Stimulated activated CD4-positive, alpha-beta T cell treated with anti-CD3 and anti-CD28 coated beads, Interleukin-4, amount 100 ng/mL, for 24 hours (primary cell): ENCODE data around the gene BHLHE23.
"Not testable (repeated sequence)": the region's sequence is repeated elsewhere in the genome, so short reads cannot be mapped to it uniquely, and the experiment has no call there.

Source experiments
- DNase-seq: peaks from one replicate; pipeline ENCODE4 v3.0.0-alpha.2; 2020

The BHLHE23 gene

GRCh38 chr20:62970307-62971210 is 36.2 kb downstream of the BHLHE23 start:
- no peak for DNase-seq

DNA sequence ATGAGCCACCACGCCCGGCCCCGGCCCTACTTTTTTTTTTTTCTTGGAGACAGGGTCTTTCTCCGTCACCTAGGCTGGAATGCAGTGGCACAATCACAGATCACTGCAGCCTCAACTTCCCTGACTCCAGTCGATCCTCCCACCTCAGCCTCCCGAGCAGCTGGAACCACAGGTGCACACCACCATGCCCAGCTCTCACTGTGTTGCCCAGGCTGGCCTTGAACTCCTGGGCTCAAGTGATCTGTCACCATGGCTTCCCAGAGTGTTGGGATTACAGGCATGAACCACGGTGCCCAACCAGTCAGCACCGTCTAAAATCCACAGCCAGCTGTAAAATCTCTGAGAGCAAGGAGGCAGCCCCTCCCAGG is 36.8 kb downstream of the BHLHE23 start:
- no peak for DNase-seq

GRCh38 chr20:62969179-62969760 is 37.5 kb downstream of the BHLHE23 start:
- DNase-seq = no peak

- DNase-seq = no peak
These were observed 38.2 kb downstream of the BHLHE23 start for GRCh38 chr20:62968378-62969178.

DNA sequence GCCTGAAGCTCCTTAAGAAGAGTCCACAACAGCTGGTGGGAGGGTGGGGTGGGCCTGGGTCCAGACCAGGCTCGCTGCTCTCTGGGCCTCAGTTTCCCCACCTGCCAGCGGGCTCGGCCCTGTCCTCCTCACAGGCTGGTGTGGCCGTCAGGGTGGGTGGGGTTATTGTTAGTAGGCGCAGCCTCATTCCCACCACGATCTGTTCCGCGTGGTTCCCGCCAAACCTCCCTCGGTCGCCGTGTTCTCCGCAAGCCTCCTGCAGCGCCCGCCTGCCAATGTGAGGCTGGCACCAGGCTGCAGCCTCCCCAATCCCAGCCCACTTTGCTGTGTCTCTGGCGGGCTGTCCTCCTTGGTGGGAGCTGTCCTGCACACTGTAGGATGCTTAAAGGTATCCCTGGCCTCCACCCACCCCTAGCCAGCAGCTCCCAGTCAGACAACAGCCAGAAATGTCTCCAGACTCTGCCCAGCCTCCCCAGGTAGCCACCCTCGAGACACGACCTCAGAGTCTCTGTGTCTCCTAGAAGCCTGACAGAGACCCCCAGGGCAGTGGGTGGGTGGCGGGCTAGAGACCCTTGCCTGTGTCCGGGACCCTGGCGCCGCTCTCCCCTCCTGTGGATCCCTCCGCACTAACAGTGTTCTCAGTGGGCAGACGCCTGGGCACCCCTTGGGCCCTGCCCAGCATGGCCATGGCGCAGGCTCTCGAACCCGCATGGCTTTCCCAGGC is 39.0 kb downstream of the BHLHE23 start:
- no peak for DNase-seq

DNA sequence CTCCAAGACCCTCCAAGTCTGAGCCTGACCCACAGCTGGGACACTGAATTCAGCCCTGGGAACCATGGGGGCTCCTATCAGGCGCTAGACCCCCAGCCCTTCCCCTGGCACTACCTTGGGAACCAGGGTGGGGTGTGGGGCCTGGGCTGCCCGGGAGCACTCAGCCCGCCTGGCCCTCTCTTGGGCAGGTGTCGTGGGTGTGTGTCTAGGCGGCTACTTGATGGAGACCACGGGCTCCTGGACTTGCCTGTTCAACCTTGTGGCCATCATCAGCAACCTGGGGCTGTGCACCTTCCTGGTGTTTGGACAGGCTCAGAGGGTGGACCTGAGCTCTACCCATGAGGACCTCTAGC is 39.6 kb downstream of the BHLHE23 start:
- no peak for DNase-seq

- no peak for DNase-seq
These were observed 40.3 kb downstream of the BHLHE23 start for GRCh38 chr20:62966212-62967148.

DNA sequence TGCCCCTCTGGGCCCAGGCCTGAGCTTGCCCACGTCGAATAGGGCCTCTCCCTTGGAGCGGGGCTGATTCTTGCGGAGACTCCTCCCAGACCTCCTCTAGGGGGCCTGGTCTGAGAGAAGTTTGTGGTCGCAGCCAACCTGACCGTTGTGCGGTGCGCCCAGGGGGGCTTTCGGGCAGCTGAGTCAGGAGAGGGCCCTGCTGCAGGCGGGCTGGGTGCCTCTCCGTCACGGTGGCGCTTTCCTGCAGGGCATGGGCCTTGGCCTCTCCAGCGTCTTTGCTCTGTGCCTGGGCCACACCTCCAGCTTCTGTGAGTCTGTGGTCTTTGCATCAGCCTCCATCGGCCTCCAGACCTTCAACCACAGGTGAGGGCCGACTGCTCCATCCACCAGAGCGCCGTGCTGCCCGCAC is 41.4 kb downstream of the BHLHE23 start:
- DNase-seq = no peak

- DNase-seq = no peak
These were observed 42.1 kb downstream of the BHLHE23 start for GRCh38 chr20:62964700-62965099.

DNA sequence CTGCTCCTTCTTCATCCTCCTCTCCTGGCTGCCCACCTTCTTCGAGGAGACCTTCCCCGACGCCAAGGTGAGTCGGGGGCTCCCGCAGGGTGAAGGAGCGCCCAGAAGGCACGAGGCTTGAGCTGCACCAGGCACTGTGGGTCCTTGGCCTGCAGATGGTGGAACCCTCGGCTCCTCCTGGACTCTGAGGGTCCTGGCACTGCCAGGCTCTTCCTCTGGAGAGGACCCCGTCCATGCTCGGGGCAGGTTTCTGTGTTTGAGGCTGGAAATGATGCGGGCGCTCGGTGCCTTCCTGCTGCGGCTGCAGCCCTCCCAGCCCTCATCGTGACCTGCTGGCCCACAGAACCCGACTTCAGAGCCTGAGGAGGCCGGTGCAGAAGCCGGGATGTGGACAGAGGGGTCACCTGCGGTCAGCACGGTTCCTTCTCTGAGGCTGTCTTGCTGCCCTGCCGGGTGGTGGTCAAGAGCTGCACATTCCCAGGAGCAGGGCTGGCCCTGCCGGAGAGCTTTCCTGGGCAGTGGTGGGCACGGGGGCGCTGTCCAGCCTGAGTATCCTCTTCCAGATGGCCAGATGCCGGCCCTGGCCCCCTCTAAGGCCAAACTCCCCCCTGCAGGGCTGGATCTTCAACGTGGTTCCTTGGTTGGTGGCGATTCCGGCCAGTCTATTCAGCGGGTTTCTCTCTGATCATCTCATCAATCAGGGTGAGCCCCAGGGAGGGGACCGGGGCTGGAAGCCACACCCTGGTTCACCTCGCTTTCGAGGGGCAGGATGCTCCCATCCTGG is 43.0 kb downstream of the BHLHE23 start:
- no peak for DNase-seq

DNA sequence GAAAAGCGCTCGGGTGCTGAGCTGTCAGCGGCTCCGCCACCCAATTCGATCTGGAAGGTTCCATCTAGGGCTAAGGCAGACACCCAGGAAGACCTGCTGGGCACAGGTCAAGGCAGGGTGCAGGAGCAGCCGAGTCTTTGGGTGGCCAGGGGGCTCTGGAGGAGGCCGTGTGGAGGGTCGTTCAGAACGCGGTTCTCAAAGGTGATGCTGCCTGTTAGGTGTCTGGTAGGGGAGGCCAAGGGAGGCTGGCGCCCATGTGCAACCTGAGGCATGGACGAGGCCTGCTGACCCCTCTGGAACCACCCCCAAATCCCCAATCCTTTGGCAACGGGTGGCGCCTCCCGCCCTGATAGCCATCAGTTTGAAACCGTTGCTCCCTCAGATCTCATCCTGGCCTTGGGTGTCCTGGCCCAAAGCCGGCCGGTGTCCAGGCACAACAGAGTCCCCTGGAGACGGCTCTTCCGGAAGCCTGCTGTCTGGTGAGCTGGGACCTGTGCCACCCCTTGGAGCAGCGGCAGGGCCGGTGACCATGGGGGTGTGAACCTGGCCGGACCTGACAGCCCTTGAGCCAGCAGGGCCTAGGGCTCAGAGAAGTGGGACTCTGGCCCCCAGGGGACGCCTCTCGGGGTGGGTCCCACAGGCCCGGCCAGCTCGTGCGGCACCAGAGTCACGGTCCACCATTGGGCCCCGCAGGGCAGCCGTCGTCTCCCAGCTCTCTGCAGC is 43.7 kb downstream of the BHLHE23 start:
- no peak for DNase-seq

- no peak for DNase-seq
These were observed 44.4 kb downstream of the BHLHE23 start for GRCh38 chr20:62962221-62962879.

DNA sequence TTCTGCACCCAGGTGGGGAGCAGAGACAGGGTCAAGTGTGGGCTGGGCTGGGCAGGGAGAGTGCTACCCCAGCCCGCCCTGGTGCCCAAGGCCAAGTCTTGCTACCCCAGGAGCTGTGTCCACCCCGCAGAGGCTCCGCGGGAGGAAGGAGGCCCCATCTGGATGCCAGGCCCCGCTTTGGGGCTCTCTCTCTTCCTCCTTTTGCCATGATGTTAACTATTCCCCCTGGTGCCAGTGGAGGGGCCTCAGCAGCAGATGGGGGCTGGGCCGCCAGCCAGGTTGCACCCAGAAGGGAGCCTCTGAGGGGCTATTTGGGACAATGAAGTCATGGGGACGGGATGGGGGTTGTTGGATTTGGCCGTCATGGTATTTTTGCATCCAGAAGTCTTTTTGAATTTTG is 45.0 kb downstream of the BHLHE23 start:
- DNase-seq = no peak

- DNase-seq = no peak
These were observed 45.4 kb downstream of the BHLHE23 start for GRCh38 chr20:62961310-62961783.

DNA sequence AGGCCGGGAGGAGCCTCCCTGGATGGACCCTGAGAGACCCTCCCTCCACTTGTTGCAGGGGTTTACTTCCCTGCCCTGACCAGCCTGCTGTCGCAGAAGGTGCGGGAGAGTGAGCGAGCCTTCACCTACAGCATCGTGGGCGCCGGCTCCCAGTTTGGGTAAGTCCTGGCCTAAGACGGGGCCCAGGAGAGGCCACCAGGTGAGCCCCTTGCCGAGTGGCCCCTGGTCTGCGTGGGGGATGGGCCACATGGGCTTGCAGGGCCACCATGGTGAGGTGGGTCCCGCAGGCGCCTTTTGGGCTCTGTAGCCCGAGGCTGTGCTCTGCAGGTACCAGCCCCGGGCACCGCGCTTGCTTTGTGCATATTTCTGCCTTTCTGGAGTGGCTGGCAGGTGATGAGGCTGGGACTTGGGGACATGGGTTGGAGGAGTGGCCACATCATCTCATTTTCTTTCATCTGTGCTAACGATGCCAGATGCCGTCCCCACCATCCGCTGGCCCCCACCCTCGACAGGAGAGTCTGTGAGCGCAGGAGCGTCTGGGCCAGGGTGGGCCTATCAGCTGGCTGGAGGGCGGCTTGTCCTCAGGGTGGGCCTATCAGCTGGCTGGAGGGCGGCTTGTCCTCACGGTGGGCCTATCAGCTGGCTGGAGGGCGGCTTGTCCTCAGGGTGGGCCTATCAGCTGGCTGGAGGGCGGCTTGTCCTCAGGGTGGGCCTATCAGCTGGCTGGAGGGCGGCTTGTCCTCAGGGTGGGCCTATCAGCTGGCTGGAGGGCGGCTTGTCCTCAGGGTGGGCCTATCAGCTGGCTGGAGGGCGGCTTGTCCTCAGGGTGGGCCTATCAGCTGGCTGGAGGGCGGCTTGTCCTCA is 46.1 kb downstream of the BHLHE23 start:
- not testable (repeated sequence) for DNase-seq

GRCh38 chr20:62959998-62960436 is 46.7 kb downstream of the BHLHE23 start:
- DNase-seq = no peak

GRCh38 chr20:62959101-62959971 is 47.4 kb downstream of the BHLHE23 start:
- DNase-seq = no peak
